ENCODE measurements around the gene SQSTM1. TPM values are rescaled to one million over a fixed set of nuclear protein-coding genes. Genes with fewer than 3 reads are reported as not detected.

Gene SQSTM1
- total and polyA plus RNA-seq, 9 of the 15 experiments (the other 6 are each of a cell fraction or from before 2014, with no cell fraction given), result 5.6 to 148 (median 64.0) TPM

GRCh38 chr5:179821298-179822058 is 773 bp downstream of the SQSTM1 start (continued):
- TF ChIP-seq ZNF224 (CRISPR knock-in tag; IDR thresholded peaks at IDR 0.05) (no peak), PREB (CRISPR knock-in tag; IDR thresholded peaks at IDR 0.05) (peak; percentile 85; the same call in 1 of the 2 replicates), WHSC1 (IDR thresholded peaks at IDR 0.05; ENCODE audit: low read length) (no peak), CREB3 (tag; conservative IDR thresholded peaks at IDR 0.05; ENCODE audit: low read depth) (no peak), CUX1 (CRISPR knock-in tag; IDR thresholded peaks at IDR 0.05) (no peak), HDAC2 (IDR thresholded peaks at IDR 0.05) (no peak), GTF3C2 (IDR thresholded peaks at IDR 0.05; ENCODE audit: borderline replicate concordance, extremely low read depth, insufficient read length) (no peak), KLF10 (CRISPR knock-in tag; IDR thresholded peaks at IDR 0.05) (no peak), KDM2B (CRISPR knock-in tag; IDR thresholded peaks at IDR 0.05) (no peak), ZC3H4 (CRISPR knock-in tag; IDR thresholded peaks at IDR 0.05; ENCODE audit: borderline replicate concordance) (peak; percentile 22; the same call in 1 of the 2 replicates), ARHGAP35 (IDR thresholded peaks at IDR 0.05; ENCODE audit: partially characterized antibody) (no peak), DPF2 (IDR thresholded peaks at IDR 0.05) (peak; percentile 42; the same call in 1 of the 2 replicates)

Data from K562 (cell line).